Erythroblast (primary cell): Measurements from ENCODE around the gene MOB3A.

Experiments used
- GATA1 ChIP-seq: IDR thresholded peaks from 2 replicates; pipeline ENCODE4 v1.6.1; 2011; ENCODE audit warnings: low read depth, mild to moderate bottlenecking, control low read depth, low read length, moderate library complexity
- POLR2A ChIP-seq: IDR thresholded peaks from 2 replicates; pipeline ENCODE4 v1.6.1; 2011; ENCODE audit warnings: mild to moderate bottlenecking, low read length

- no peak for TF ChIP-seq POLR2A
- TF ChIP-seq GATA1: no peak
Measured at GRCh38 chr19:2097886-2098327, 1.8 kb upstream of the MOB3A start.
